ENCODE results near the gene SLC6A3.

DNA sequence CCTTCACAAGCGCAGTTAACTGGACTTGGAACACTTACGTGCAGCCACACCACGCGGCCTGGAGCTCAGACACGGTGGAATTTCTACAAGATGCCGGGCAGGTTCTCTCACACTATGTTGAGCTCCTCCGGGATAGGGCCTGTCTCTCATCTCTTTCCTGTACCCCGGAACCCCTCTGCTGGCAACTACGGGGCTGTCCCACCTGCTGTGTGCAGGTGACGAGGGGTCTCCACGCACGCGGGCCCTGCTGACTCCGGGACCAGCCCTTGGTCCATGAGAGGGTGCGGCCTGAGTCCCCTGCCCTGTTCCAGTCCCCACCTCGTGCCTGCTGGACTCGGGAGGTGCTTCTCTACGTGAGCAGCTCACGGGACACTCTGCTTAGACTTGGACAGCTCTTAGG lies 40.1 kb downstream of the SLC6A3 start:
- TF ChIP-seq HDAC8 (tag; IDR thresholded peaks at IDR 0.05) (no peak), CHD2 (IDR thresholded peaks at IDR 0.05; ENCODE audit: low read depth, low read length) (no peak), ZNF384 (IDR thresholded peaks at IDR 0.05; ENCODE audit: low read depth, low read length) (no peak), SMARCE1 (IDR thresholded peaks at IDR 0.05) (no peak), XRCC4 (IDR thresholded peaks at IDR 0.05; ENCODE audit: extremely low read depth, insufficient read depth, insufficient read length) (no peak), ETV1 (tag; conservative IDR thresholded peaks at IDR 0.05; ENCODE audit: low read depth) (no peak), SMARCC2 (IDR thresholded peaks at IDR 0.05; ENCODE audit: low read depth) (no peak)
- TF ChIP-seq, protein P1, sequence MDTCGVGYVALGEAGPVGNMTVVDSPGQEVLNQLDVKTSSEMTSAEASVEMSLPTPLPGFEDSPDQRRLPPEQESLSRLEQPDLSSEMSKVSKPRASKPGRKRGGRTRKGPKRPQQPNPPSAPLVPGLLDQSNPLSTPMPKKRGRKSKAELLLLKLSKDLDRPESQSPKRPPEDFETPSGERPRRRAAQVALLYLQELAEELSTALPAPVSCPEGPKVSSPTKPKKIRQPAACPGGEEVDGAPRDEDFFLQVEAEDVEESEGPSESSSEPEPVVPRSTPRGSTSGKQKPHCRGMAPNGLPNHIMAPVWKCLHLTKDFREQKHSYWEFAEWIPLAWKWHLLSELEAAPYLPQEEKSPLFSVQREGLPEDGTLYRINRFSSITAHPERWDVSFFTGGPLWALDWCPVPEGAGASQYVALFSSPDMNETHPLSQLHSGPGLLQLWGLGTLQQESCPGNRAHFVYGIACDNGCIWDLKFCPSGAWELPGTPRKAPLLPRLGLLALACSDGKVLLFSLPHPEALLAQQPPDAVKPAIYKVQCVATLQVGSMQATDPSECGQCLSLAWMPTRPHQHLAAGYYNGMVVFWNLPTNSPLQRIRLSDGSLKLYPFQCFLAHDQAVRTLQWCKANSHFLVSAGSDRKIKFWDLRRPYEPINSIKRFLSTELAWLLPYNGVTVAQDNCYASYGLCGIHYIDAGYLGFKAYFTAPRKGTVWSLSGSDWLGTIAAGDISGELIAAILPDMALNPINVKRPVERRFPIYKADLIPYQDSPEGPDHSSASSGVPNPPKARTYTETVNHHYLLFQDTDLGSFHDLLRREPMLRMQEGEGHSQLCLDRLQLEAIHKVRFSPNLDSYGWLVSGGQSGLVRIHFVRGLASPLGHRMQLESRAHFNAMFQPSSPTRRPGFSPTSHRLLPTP (IDR thresholded peaks at IDR 0.05; ENCODE audit: borderline replicate concordance, extremely low read depth, insufficient read length) = no peak
